Colonic mucosa (tissue), 4 donors: ENCODE results near the gene CEP164. TPM values are rescaled to one million over a fixed set of nuclear protein-coding genes. Genes with fewer than 3 reads are reported as not detected.

Experiments
- DNase-seq: peaks from one replicate; pipeline ENCODE4 v3.0.0-alpha.2; 2020
- H3K27ac ChIP-seq: fragments of 200-600 bp; one replicate; pipeline ENCODE4 v1.8.0; 2021
- H3K27me3 ChIP-seq: fragments of 200-600 bp; one replicate; pipeline ENCODE4 v1.8.0; 2021
- H3K36me3 ChIP-seq: fragments of 200-600 bp; one replicate; pipeline ENCODE4 v1.8.0; 2021
- H3K4me1 ChIP-seq: fragments of 200-600 bp; one replicate; pipeline ENCODE4 v1.8.0; 2021; ENCODE audit warnings: mild to moderate bottlenecking
- H3K4me3 ChIP-seq: fragments of 200-600 bp; one replicate; pipeline ENCODE4 v1.8.0; 2021
- H3K9ac ChIP-seq, 2 donors: one replicate each; pipeline ENCODE4 v1.7.0; 2013; ENCODE audit warnings: control low read depth in 2 of 2, low read depth in 2 of 2, low read length in 2 of 2
- H3K9me3 ChIP-seq: fragments of 200-600 bp; one replicate; pipeline ENCODE4 v1.8.0; 2021
- intact Hi-C: fragments of 100-400 bp; cut with DNase I; formaldehyde crosslinking; loops from one replicate; pipeline ENCODE4 v1.14.1; 2022
- total RNA-seq, 2 donors: library from RNA; stranded (reverse); fragmentation: NEBNext Ultra II Directional in 1 of 2; extraction: Animal tissue kit (Norgen Biotek cat#: 25700) in 1 of 2; gene quantifications; one replicate each; pipeline ENCODE4 v1.2.1, GENCODE V29; 2021
- TF ChIP-seq, protein P1 (sequence below): fragments of 200-600 bp; IDR thresholded peaks from one replicate; pipeline ENCODE4 v1.8.0; 2022; ENCODE audit warnings: antibody characterized with exemption, mild to moderate bottlenecking
- donor health status: healthy.
- donor health status: DM: no; HTN: no; CAD: no.
- donor health status: DM: no; HTN: no; CAD: no.

Gene CEP164
- total RNA-seq, 2 donors from 2014 or later: 12.4 to 19.2 TPM

DNA sequence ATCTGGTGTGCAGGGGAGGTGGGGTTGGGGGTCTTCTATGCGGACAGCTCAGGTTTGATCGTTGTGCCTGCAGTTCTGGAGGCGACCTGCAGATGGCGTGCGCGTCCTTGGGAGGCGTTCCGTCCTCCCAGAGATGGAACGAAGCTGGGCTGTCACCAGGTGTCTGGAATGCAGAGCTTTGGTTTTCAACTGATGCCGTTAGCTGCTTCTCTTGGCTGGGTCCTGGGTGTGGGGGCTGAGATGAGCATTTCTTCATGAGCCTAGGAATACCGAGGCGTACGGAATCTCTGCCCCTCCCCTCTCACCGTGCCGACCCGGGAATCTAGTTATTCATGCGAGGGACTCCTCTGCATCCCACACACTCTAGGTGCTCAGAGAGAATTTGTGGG is 98.6 kb downstream of the CEP164 start:
- H3K36me3 ChIP-seq: no peaks in the 10 kb centered on the region
- DNase-seq: peak; percentile 74
- H3K9ac ChIP-seq: no peak overlapping the region
- TF ChIP-seq, protein P1, sequence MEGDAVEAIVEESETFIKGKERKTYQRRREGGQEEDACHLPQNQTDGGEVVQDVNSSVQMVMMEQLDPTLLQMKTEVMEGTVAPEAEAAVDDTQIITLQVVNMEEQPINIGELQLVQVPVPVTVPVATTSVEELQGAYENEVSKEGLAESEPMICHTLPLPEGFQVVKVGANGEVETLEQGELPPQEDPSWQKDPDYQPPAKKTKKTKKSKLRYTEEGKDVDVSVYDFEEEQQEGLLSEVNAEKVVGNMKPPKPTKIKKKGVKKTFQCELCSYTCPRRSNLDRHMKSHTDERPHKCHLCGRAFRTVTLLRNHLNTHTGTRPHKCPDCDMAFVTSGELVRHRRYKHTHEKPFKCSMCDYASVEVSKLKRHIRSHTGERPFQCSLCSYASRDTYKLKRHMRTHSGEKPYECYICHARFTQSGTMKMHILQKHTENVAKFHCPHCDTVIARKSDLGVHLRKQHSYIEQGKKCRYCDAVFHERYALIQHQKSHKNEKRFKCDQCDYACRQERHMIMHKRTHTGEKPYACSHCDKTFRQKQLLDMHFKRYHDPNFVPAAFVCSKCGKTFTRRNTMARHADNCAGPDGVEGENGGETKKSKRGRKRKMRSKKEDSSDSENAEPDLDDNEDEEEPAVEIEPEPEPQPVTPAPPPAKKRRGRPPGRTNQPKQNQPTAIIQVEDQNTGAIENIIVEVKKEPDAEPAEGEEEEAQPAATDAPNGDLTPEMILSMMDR: peak; percentile 94
- H3K27ac ChIP-seq: no peak overlapping the region
- intact Hi-C loops: loop anchor here (2.0 kb wide), 1 partner anchor 391 kb away; no protein-coding TSS in a partner anchor
- no peaks in the 10 kb centered on the region for H3K27me3 ChIP-seq
- H3K9me3 ChIP-seq: no peaks in the 10 kb centered on the region
- no peak overlapping the region for H3K4me3 ChIP-seq
- no peaks in the 10 kb centered on the region for H3K4me1 ChIP-seq

DNA sequence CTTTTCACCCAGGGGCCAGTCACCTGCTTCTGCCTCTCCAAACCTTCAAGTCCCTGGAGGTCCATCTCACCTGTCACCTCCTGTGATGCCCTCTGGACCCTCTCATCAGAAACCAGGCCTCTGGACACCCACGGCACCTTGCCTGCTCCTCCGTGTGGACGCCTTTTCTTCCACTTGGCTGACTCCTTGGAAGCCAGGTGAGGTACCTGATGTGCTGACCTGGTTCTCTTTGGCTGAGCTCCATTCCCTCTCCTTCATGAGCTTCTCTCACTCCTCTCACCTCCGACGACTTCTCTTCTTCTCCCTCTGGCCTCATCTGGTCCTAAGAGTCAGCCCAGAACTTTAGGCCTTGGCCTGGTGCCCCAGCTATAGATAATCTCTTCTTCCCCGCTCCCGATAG is 99.3 kb downstream of the CEP164 start:
- no peak overlapping the region for H3K27ac ChIP-seq
- H3K27me3 ChIP-seq: no peaks in the 10 kb centered on the region
- no peaks in the 10 kb centered on the region for H3K36me3 ChIP-seq
- TF ChIP-seq, protein P1: no peak
- no peaks in the 10 kb centered on the region for H3K4me1 ChIP-seq
- no peak for DNase-seq
- H3K9me3 ChIP-seq: no peaks in the 10 kb centered on the region
- H3K4me3 ChIP-seq: no peak overlapping the region
- H3K9ac ChIP-seq: no peak overlapping the region
- intact Hi-C loops: loop anchor here (2.0 kb wide), 1 partner anchor 390 kb away; no protein-coding TSS in a partner anchor

DNA sequence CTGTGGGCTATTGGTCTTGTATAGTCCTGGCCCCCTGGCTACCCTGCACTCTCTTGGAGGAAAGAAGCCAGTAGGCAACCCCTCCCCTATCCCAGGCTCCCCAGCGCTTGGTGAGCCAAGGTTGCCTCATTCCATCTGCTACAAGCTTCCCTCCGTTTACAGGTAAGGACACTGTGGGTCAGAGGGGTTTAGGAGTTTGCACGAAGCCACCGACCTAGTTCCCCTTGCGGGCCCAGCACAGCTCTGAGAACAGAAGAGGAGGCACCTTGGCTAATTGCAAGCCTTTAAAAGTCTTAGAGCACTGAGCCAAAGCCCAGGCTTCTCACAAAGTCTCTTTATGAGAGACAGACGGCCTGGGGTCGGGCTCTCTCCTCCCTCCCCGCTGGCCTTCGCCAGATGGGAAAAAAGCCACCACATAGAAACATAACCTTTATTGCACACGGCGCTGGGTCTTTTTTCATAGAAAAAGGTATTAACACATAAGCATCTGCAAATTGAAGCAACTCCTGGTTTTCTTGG is 99.8 kb downstream of the CEP164 start:
- no peaks in the 10 kb centered on the region for H3K4me1 ChIP-seq
- no peak overlapping the region for H3K4me3 ChIP-seq
- H3K27me3 ChIP-seq: no peaks in the 10 kb centered on the region
- TF ChIP-seq, protein P1: no peak
- no peaks in the 10 kb centered on the region for H3K9me3 ChIP-seq
- DNase-seq: no peak
- no peaks in the 10 kb centered on the region for H3K36me3 ChIP-seq
- H3K9ac ChIP-seq: no peak overlapping the region
- H3K27ac ChIP-seq: no peak overlapping the region
- intact Hi-C loops: loop anchor here (2.0 kb wide), 1 partner anchor 389 kb away; no protein-coding TSS in a partner anchor

DNA sequence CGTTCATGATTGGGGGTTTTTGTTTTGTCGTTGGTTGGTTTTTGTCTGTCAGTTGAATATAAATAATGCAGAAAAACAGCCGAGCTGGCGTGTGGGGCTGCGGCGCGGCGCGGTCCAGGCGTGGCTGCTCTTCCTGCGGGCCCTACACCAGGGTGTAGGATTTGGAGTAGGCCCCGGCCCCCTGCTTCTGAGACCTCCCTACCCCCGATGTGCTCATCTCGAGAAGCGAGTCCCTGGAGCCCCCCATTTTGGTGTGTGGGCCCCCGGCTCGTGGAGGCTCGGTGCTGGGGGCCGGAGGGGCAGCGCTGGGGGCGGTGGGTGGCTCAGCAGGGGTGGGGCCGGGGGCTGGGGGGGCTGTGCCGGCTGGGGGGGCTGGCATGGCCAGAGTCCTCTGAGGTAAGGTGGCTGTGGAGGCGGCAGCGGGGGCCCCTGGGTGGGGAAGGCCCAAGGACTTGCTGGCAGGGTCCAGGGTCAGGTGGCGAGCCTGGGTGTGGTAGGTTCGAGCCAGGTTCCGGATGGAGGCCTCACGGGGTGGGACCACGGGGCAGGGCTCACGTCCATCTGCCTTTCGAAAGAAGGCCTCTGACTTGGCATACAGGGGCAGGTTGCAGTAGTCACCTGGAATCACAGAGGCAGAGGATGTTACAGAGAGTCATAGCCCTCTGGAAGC is 100.7 kb downstream of the CEP164 start:
- intact Hi-C loops: no loop called here
- TF ChIP-seq, protein P1: no peak
- no peak for DNase-seq
- Histone ChIP-seq H3K27ac (no peak overlapping the region), H3K36me3 (no peaks in the 10 kb centered on the region), H3K4me1 (no peaks in the 10 kb centered on the region), H3K9me3 (no peaks in the 10 kb centered on the region), H3K9ac (no peak overlapping the region), H3K27me3 (no peaks in the 10 kb centered on the region), H3K4me3 (no peak overlapping the region)

DNA sequence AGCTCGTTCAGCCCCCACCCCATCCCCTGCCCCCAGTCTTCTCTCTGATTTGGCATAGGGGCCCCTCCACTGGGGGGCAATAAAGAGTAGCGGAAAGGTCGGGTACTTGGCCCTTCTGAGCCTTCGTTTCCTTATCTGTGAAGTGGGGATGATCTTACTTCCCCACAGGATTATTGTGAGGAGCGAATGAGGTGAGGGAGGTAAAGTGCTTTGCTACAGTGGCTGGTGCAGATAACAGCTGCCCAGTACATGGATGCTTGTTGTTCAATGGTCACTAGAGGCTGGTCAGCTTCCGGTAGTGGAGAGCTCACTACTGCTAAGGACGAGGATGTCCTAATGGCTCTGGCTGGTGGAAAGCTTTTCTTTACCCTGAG is 101.2 kb downstream of the CEP164 start:
- no peak for DNase-seq
- Histone ChIP-seq H3K9ac (no peak overlapping the region), H3K27ac (no peak overlapping the region), H3K4me3 (no peak overlapping the region), H3K4me1 (no peaks in the 10 kb centered on the region), H3K36me3 (no peaks in the 10 kb centered on the region), H3K9me3 (no peaks in the 10 kb centered on the region), H3K27me3 (no peaks in the 10 kb centered on the region)
- TF ChIP-seq, protein P1: no peak
- intact Hi-C loops: no loop called here
